ENCODE measurements around the gene TMPRSS2.

- TF ChIP-seq POLR2A (IDR thresholded peaks at IDR 0.05) (no peak), CTCF (IDR thresholded peaks at IDR 0.05) (no peak)
These were observed 6.0 kb downstream of the TMPRSS2 start for GRCh38 chr21:41501919-41502318.

Measured in Peyer's patch (tissue), 4 donors.